ENCODE results near the gene NEU4. TPM values are rescaled to one million over a fixed set of nuclear protein-coding genes. Genes with fewer than 3 reads are reported as not detected.

NEU4 gene
- total RNA-seq, 1 donor from 2014 or later, result not detected

GRCh38 chr2:241862093-241862492 is 53.1 kb downstream of the NEU4 start:
- peaks cover 13% of the 10 kb centered on the region for H3K27me3 ChIP-seq (ENCODE audit: control insufficient read depth, insufficient read depth, low read length)
- no peak for FAIRE-seq
- DNase-seq (ENCODE audit: low read depth), result no peak
- no peaks in the 10 kb centered on the region for H3K36me3 ChIP-seq (ENCODE audit: control insufficient read depth, insufficient read depth, low read length)
- no peak overlapping the region for H3K4me3 ChIP-seq (ENCODE audit: low read depth, low read length)
- TF ChIP-seq CTCF (IDR thresholded peaks at IDR 0.05; ENCODE audit: insufficient read depth, low read length, severe bottlenecking), result no peak

- no peaks in the 10 kb centered on the region for H3K36me3 ChIP-seq (ENCODE audit: control insufficient read depth, insufficient read depth, low read length)
- DNase-seq (ENCODE audit: low read depth), result no peak
- H3K4me3 ChIP-seq (ENCODE audit: low read depth, low read length), result no peak overlapping the region
- no peak for TF ChIP-seq CTCF (IDR thresholded peaks at IDR 0.05; ENCODE audit: insufficient read depth, low read length, severe bottlenecking)
- H3K27me3 ChIP-seq (ENCODE audit: control insufficient read depth, insufficient read depth, low read length), result peaks cover 13% of the 10 kb centered on the region
- no peak for FAIRE-seq
Measured at GRCh38 chr2:241862775-241863535, 54.0 kb downstream of the NEU4 start.

GRCh38 chr2:241863536-241863954 is 54.6 kb downstream of the NEU4 start:
- TF ChIP-seq CTCF (IDR thresholded peaks at IDR 0.05; ENCODE audit: insufficient read depth, low read length, severe bottlenecking), result no peak
- Histone ChIP-seq H3K4me3 (ENCODE audit: low read depth, low read length) (no peak overlapping the region), H3K27me3 (ENCODE audit: control insufficient read depth, insufficient read depth, low read length) (peaks cover 13% of the 10 kb centered on the region), H3K36me3 (ENCODE audit: control insufficient read depth, insufficient read depth, low read length) (no peaks in the 10 kb centered on the region)
- DNase-seq (ENCODE audit: low read depth), result no peak
- FAIRE-seq, result no peak

- FAIRE-seq, result no peak
Measured at GRCh38 chr2:241864168-241864849, 55.3 kb downstream of the NEU4 start.

DNA sequence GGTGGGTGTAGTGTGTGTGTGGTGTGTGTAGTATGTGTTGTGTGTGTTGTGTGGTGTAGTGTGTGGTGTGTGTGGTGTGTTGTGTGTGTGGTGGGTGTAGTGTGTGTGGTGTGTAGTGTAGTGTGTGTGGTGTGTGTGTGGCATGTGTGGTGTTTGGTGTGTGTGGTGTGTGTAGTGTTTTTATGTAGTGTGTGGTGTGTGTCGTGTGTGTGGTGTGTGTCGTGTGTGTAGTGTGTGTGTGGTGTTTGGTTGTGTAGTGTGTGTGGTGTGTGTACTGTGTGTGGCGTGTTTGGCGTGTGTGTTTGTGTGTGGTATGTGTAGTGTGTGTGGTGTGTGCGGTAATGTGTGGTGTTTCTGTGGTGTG is 55.8 kb downstream of the NEU4 start:
- Histone ChIP-seq H3K27me3 (ENCODE audit: control insufficient read depth, insufficient read depth, low read length) (peaks cover 13% of the 10 kb centered on the region), H3K36me3 (ENCODE audit: control insufficient read depth, insufficient read depth, low read length) (no peaks in the 10 kb centered on the region), H3K4me3 (ENCODE audit: low read depth, low read length) (no peak overlapping the region)
- no peak for DNase-seq (ENCODE audit: low read depth)
- no peak for TF ChIP-seq CTCF (IDR thresholded peaks at IDR 0.05; ENCODE audit: insufficient read depth, low read length, severe bottlenecking)
- FAIRE-seq, result no peak

More at GRCh38 chr2:241864168-241864849, 55.3 kb downstream of the NEU4 start:
- no peaks in the 10 kb centered on the region for H3K36me3 ChIP-seq (ENCODE audit: control insufficient read depth, insufficient read depth, low read length)
- no peak for TF ChIP-seq CTCF (IDR thresholded peaks at IDR 0.05; ENCODE audit: insufficient read depth, low read length, severe bottlenecking)
- H3K27me3 ChIP-seq (ENCODE audit: control insufficient read depth, insufficient read depth, low read length), result peaks cover 13% of the 10 kb centered on the region
- DNase-seq (ENCODE audit: low read depth), result no peak
- H3K4me3 ChIP-seq (ENCODE audit: low read depth, low read length), result no peak overlapping the region

All from bronchial epithelial cell (primary cell).